Fibroblast of skin of back (primary cell): ENCODE measurements around the gene KLK3. TPM values are rescaled to one million over a fixed set of nuclear protein-coding genes. Genes with fewer than 3 reads are reported as not detected.
"Not testable (repeated sequence)": the region's sequence is repeated elsewhere in the genome, so short reads cannot be mapped to it uniquely, and the experiment has no call there.

ENCODE experiments used
- DNase-seq: peaks from one replicate; pipeline ENCODE4 v3.0.0-alpha.2; 2013
- polyA plus RNA-seq, 2 experiments: library from polyadenylated mRNA; unstranded; fragments of 120-200 nt; gene quantifications; one replicate each; pipeline ENCODE4 v1.2.1, GENCODE V29; 2013; ENCODE audit not compliant: insufficient read length in 2 of 2

Gene KLK3
- not detected for polyA plus RNA-seq (2013, experiment 1 of 2; ENCODE audit: insufficient read length)
- polyA plus RNA-seq (2013, experiment 2 of 2; ENCODE audit: insufficient read length) = not detected

GRCh38 chr19:50854636-50855410, at the start of gene KLK3:
Gene KLK3, plus strand, starts transcription at chr19:50854915. Its CDS starts 41 bp downstream, at chr19:50854956.
- no peak for DNase-seq

- DNase-seq = no peak
These were observed 45.9 kb upstream of the KLK3 start for GRCh38 chr19:50808856-50809255.

GRCh38 chr19:50811622-50812238, 43.0 kb upstream of the KLK3 start:
- not testable (repeated sequence) for DNase-seq

- DNase-seq = no peak
These were observed 42.2 kb upstream of the KLK3 start for GRCh38 chr19:50812474-50812873.

- no peak for DNase-seq
These were observed 39.8 kb upstream of the KLK3 start for GRCh38 chr19:50814883-50815282.

- DNase-seq = no peak
These were observed 39.3 kb upstream of the KLK3 start for GRCh38 chr19:50815439-50815838.

GRCh38 chr19:50817941-50818858, 36.5 kb upstream of the KLK3 start:
- DNase-seq = peak; percentile 18

- DNase-seq = no peak
These were observed 35.7 kb upstream of the KLK3 start for GRCh38 chr19:50818859-50819472.

GRCh38 chr19:50819636-50820035, 35.1 kb upstream of the KLK3 start:
- no peak for DNase-seq

- no peak for DNase-seq
These were observed 34.6 kb upstream of the KLK3 start for GRCh38 chr19:50820086-50820485.

- DNase-seq = no peak
These were observed 34.0 kb upstream of the KLK3 start for GRCh38 chr19:50820549-50821247.

- DNase-seq = no peak
These were observed 33.5 kb upstream of the KLK3 start for GRCh38 chr19:50821248-50821612.

- no peak for DNase-seq
These were observed 33.1 kb upstream of the KLK3 start for GRCh38 chr19:50821622-50822021.

- DNase-seq = no peak
These were observed 32.0 kb upstream of the KLK3 start for GRCh38 chr19:50822661-50823208.

- no peak for DNase-seq
These were observed 31.2 kb upstream of the KLK3 start, which contains the start of gene KLK1 for GRCh38 chr19:50823389-50824042. Gene KLK1, minus strand, starts transcription at chr19:50823787. Its CDS starts 39 bp downstream, at chr19:50823748.

- no peak for DNase-seq
These were observed 28.0 kb upstream of the KLK3 start for GRCh38 chr19:50826492-50827240.

GRCh38 chr19:50827476-50827875, 27.2 kb upstream of the KLK3 start:
- DNase-seq = no peak

GRCh38 chr19:50829801-50830200, 24.9 kb upstream of the KLK3 start:
- DNase-seq = no peak

- DNase-seq = no peak
These were observed 24.3 kb upstream of the KLK3 start for GRCh38 chr19:50830266-50831025.
